ENCODE measurements around the gene KIRREL3. TPM values are rescaled to one million over a fixed set of nuclear protein-coding genes. Genes with fewer than 3 reads are reported as not detected.

Gene KIRREL3
- total RNA-seq, 1 experiment from 2014 or later: 1.4 TPM

GRCh38 chr11:126870021-126870420, 130.5 kb downstream of the KIRREL3 start:
- DNase-seq (ENCODE audit: low spot score): no peak

- no peak for DNase-seq (ENCODE audit: low spot score)
These were observed 131.8 kb downstream of the KIRREL3 start for GRCh38 chr11:126868741-126869140.

GRCh38 chr11:126864934-126865333, 135.6 kb downstream of the KIRREL3 start:
- no peak for DNase-seq (ENCODE audit: low spot score)

GRCh38 chr11:126863294-126863997, 137.1 kb downstream of the KIRREL3 start:
- no peak for DNase-seq (ENCODE audit: low spot score)

GRCh38 chr11:126862664-126863243, 137.8 kb downstream of the KIRREL3 start:
- no peak for DNase-seq (ENCODE audit: low spot score)

- DNase-seq (ENCODE audit: low spot score): no peak
These were observed 138.6 kb downstream of the KIRREL3 start for GRCh38 chr11:126861796-126862459.

- no peak for DNase-seq (ENCODE audit: low spot score)
These were observed 142.4 kb downstream of the KIRREL3 start for GRCh38 chr11:126857860-126858808.

- no peak for DNase-seq (ENCODE audit: low spot score)
These were observed 145.0 kb downstream of the KIRREL3 start for GRCh38 chr11:126855536-126855935.

- DNase-seq (ENCODE audit: low spot score): no peak
These were observed 146.8 kb downstream of the KIRREL3 start for GRCh38 chr11:126853732-126854131.

- DNase-seq (ENCODE audit: low spot score): no peak
These were observed 155.8 kb downstream of the KIRREL3 start for GRCh38 chr11:126844789-126845188.

GRCh38 chr11:126843096-126843495, 157.5 kb downstream of the KIRREL3 start:
- no peak for DNase-seq (ENCODE audit: low spot score)

- no peak for DNase-seq (ENCODE audit: low spot score)
These were observed 158.6 kb downstream of the KIRREL3 start for GRCh38 chr11:126841999-126842398.

GRCh38 chr11:126840975-126841374, 159.6 kb downstream of the KIRREL3 start:
- no peak for DNase-seq (ENCODE audit: low spot score)

- DNase-seq (ENCODE audit: low spot score): no peak
These were observed 160.2 kb downstream of the KIRREL3 start for GRCh38 chr11:126840201-126840886.

- DNase-seq (ENCODE audit: low spot score): no peak
These were observed 161.1 kb downstream of the KIRREL3 start for GRCh38 chr11:126839496-126839895.

- DNase-seq (ENCODE audit: low spot score): no peak
These were observed 161.8 kb downstream of the KIRREL3 start for GRCh38 chr11:126838779-126839178.

GRCh38 chr11:126837581-126837980, 163.0 kb downstream of the KIRREL3 start:
- no peak for DNase-seq (ENCODE audit: low spot score)

GRCh38 chr11:126834573-126834972, 166.0 kb downstream of the KIRREL3 start:
- peak; percentile 13 for DNase-seq (ENCODE audit: low spot score)

GRCh38 chr11:126834149-126834548, 166.4 kb downstream of the KIRREL3 start:
- DNase-seq (ENCODE audit: low spot score): peak; percentile 78

- DNase-seq (ENCODE audit: low spot score): no peak
These were observed 167.5 kb downstream of the KIRREL3 start for GRCh38 chr11:126833065-126833464.

- no peak for DNase-seq (ENCODE audit: low spot score)
These were observed 168.2 kb downstream of the KIRREL3 start for GRCh38 chr11:126832387-126832786.

Measured in A172 (cell line).